H9 (cell line): ENCODE measurements around the gene NVL. TPM values are rescaled to one million over a fixed set of nuclear protein-coding genes. Genes with fewer than 3 reads are reported as not detected.

Source experiments
- DNase-seq: peaks from one replicate; pipeline ENCODE4 v3.0.0-alpha.2; 2017
- H2AFZ ChIP-seq: one replicate; pipeline ENCODE4 v1.6.1; 2013; ENCODE audit warnings: mild to moderate bottlenecking, low read length, control low read depth, moderate library complexity
- H2AK5ac ChIP-seq: 2 replicates; pipeline ENCODE4 v1.6.1; 2013; ENCODE audit warnings: low read length, control low read depth, mixed read lengths; ENCODE audit not compliant: insufficient read length
- H2BK120ac ChIP-seq: one replicate; pipeline ENCODE4 v1.6.1; 2013; ENCODE audit warnings: low read depth, mild to moderate bottlenecking, low read length, control low read depth, inconsistent platforms; ENCODE audit not compliant: poor library complexity, severe bottlenecking
- H2BK12ac ChIP-seq: 2 replicates; pipeline ENCODE4 v1.6.1; 2013; ENCODE audit warnings: low read length, control low read depth, mixed read lengths, low read depth; ENCODE audit not compliant: insufficient read length
- H2BK15ac ChIP-seq: 2 replicates; pipeline ENCODE4 v1.6.1; 2013; ENCODE audit warnings: low read depth, low read length, control low read depth
- H2BK20ac ChIP-seq: one replicate; pipeline ENCODE4 v1.6.1; 2013; ENCODE audit warnings: low read depth, mild to moderate bottlenecking, low read length, control low read depth, inconsistent platforms; ENCODE audit not compliant: poor library complexity, severe bottlenecking
- H2BK5ac ChIP-seq: 2 replicates; pipeline ENCODE4 v1.6.1; 2013; ENCODE audit warnings: low read length, control low read depth, mixed read lengths; ENCODE audit not compliant: insufficient read length
- H3K14ac ChIP-seq: 2 replicates; pipeline ENCODE4 v1.6.1; 2013; ENCODE audit warnings: low read length, control low read depth; ENCODE audit not compliant: insufficient read depth
- H3K18ac ChIP-seq: 2 replicates; pipeline ENCODE4 v1.6.1; 2013; ENCODE audit warnings: low read depth, mild to moderate bottlenecking, mixed read lengths, low read length, control low read depth; ENCODE audit not compliant: insufficient read length
- H3K23ac ChIP-seq: 2 replicates; pipeline ENCODE4 v1.6.1; 2013; ENCODE audit warnings: low read length, control low read depth, mixed read lengths, low read depth; ENCODE audit not compliant: insufficient read length
- H3K23me2 ChIP-seq: 2 replicates; pipeline ENCODE4 v1.6.1; 2013; ENCODE audit warnings: low read depth, mild to moderate bottlenecking, mixed read lengths, low read length, control low read depth; ENCODE audit not compliant: insufficient read length, poor library complexity, severe bottlenecking
- H3K27ac ChIP-seq: 2 replicates; pipeline ENCODE4 v1.5.1; 2013; ENCODE audit warnings: low read length, control low read depth, mixed read lengths, low read depth; ENCODE audit not compliant: insufficient read length
- H3K27me3 ChIP-seq: 2 replicates; pipeline ENCODE4 v1.6.1; 2013; ENCODE audit warnings: low read length, control low read depth, inconsistent platforms; ENCODE audit not compliant: insufficient read depth
- H3K4ac ChIP-seq: 2 replicates; pipeline ENCODE4 v1.6.1; 2013; ENCODE audit warnings: low read depth, mild to moderate bottlenecking, control low read depth, inconsistent platforms, low read length, moderate library complexity
- H3K4me1 ChIP-seq: 2 replicates; pipeline ENCODE4 v1.6.1; 2013; ENCODE audit warnings: low read length, control low read depth, inconsistent platforms; ENCODE audit not compliant: insufficient read depth
- H3K4me2 ChIP-seq: 2 replicates; pipeline ENCODE4 v1.6.1; 2013; ENCODE audit warnings: low read length, control low read depth, mixed read lengths; ENCODE audit not compliant: insufficient read length, insufficient read depth
- H3K56ac ChIP-seq: 2 replicates; pipeline ENCODE4 v1.6.1; 2013; ENCODE audit warnings: low read depth, mild to moderate bottlenecking, mixed read lengths, low read length, control low read depth; ENCODE audit not compliant: insufficient read length
- H3K79me1 ChIP-seq: 2 replicates; pipeline ENCODE4 v1.6.1; 2013; ENCODE audit warnings: low read depth, mild to moderate bottlenecking, moderate library complexity, low read length, control low read depth, inconsistent platforms; ENCODE audit not compliant: insufficient read depth, poor library complexity, severe bottlenecking
- H3K79me2 ChIP-seq: 2 replicates; pipeline ENCODE4 v1.6.1; 2013; ENCODE audit warnings: low read length, control low read depth, inconsistent platforms; ENCODE audit not compliant: insufficient read depth
- H3K9ac ChIP-seq: 2 replicates; pipeline ENCODE4 v1.6.1; 2013; ENCODE audit warnings: low read length, control low read depth, mixed read lengths; ENCODE audit not compliant: insufficient read length; ENCODE audit errors: extremely low read depth
- H3K9me3 ChIP-seq: one replicate; pipeline ENCODE4 v1.6.1; 2013; ENCODE audit warnings: low read depth, low read length, inconsistent platforms; ENCODE audit not compliant: control insufficient read depth
- H3T11ph ChIP-seq: one replicate; pipeline ENCODE4 v1.6.1; 2013; ENCODE audit warnings: mild to moderate bottlenecking, low read length, control low read depth, inconsistent platforms
- H4K20me1 ChIP-seq: one replicate; pipeline ENCODE4 v1.6.1; 2013; ENCODE audit not compliant: control insufficient read depth, insufficient read length, insufficient read depth
- H4K5ac ChIP-seq: 2 replicates; pipeline ENCODE4 v1.6.1; 2013; ENCODE audit warnings: low read depth, mild to moderate bottlenecking, mixed read lengths, low read length, control low read depth; ENCODE audit not compliant: insufficient read length
- H4K8ac ChIP-seq: replicated peaks from 2 replicates; pipeline ENCODE4 v1.6.1; 2013; ENCODE audit warnings: low read length, control low read depth, mixed read lengths, low read depth; ENCODE audit not compliant: insufficient read length
- H4K91ac ChIP-seq: 2 replicates; pipeline ENCODE4 v1.6.1; 2013; ENCODE audit warnings: low read depth, mild to moderate bottlenecking, moderate library complexity, mixed read lengths, low read length, control low read depth; ENCODE audit not compliant: insufficient read length
- H3K27ac Mint-ChIP-seq, 3 experiments: 2 replicates in 2 of 3; 3 replicates in 1 of 3; pipeline ENCODE4 v1.8.0; 2020 to 2021; ENCODE audit warnings: mixed read lengths in 3 of 3, mild to moderate bottlenecking in 1 of 3, moderate library complexity in 1 of 3
- H3K27me3 Mint-ChIP-seq: 2 replicates; pipeline ENCODE4 v1.8.0; 2021; ENCODE audit warnings: low read depth, mild to moderate bottlenecking, moderate library complexity, mixed read lengths
- H3K36me3 Mint-ChIP-seq, 3 experiments: 2 replicates in 2 of 3; 3 replicates in 1 of 3; pipeline ENCODE4 v1.8.0; 2020 to 2021; ENCODE audit warnings: low read depth in 3 of 3, mixed read lengths in 3 of 3; ENCODE audit not compliant: insufficient read depth in 1 of 3
- H3K4me1 Mint-ChIP-seq, 2 experiments: 2 replicates each; pipeline ENCODE4 v1.8.0; 2020; ENCODE audit warnings: mixed read lengths in 2 of 2
- H3K4me3 Mint-ChIP-seq, 2 experiments: 2 replicates in 1 of 2; 3 replicates in 1 of 2; pipeline ENCODE4 v1.8.0; 2020 to 2021; ENCODE audit warnings: mild to moderate bottlenecking in 2 of 2, mixed read lengths in 2 of 2, moderate library complexity in 1 of 2
- H3K9me3 Mint-ChIP-seq, 2 experiments: 2 replicates in 1 of 2; 3 replicates in 1 of 2; pipeline ENCODE4 v1.8.0; 2020; ENCODE audit warnings: mild to moderate bottlenecking in 2 of 2, mixed read lengths in 2 of 2, moderate library complexity in 1 of 2
- CTCF ChIP-seq: fragments of 200-600 bp; sonication (generic); conservative IDR thresholded peaks from 3 replicates; pipeline ENCODE4 v1.8.0; 2021; ENCODE audit warnings: antibody characterized with exemption, mild to moderate bottlenecking
- WGBS: extraction: QIAGEN DNeasy Blood & Tissue Kit; methylation state at CpG from one replicate; pipeline ENCODE4 v1.1.7; 2013; ENCODE audit warnings: missing lambda C conversion rate, low lambda C conversion rate, mixed read lengths; ENCODE audit not compliant: insufficient read length; ENCODE audit errors: extremely low coverage; 5-methylcytosine and 5-hydroxymethylcytosine counted together
- total RNA-seq: library from RNA; stranded (reverse); gene quantifications from 2 replicates; pipeline ENCODE4 v1.2.1, GENCODE V29; 2021

NVL gene
- total RNA-seq, 1 experiment from 2014 or later = 66.9 TPM

- Mint-ChIP-seq H3K27me3 (no peaks in the 10 kb centered on the region), H3K4me1 (peaks cover 24 to 29% of the 10 kb centered on the region in 2 experiments), H3K4me3 (peak overlapping the region; percentile 93 to 99), H3K9me3 (no peaks in the 10 kb centered on the region), H3K27ac (peak overlapping the region; percentile 100), H3K36me3 (peaks cover 3 to 17% (median 10%) of the 10 kb centered on the region in 3 experiments; a peak in 5 of 7 replicates)
- H2BK12ac ChIP-seq = no peak overlapping the region
- no peak overlapping the region for H2BK20ac ChIP-seq
- H2BK15ac ChIP-seq = no peak overlapping the region
- H3K23ac ChIP-seq = no peak overlapping the region
- no peak overlapping the region for H3K18ac ChIP-seq
- H3K14ac ChIP-seq = no peak overlapping the region
- no peak overlapping the region for H2AFZ ChIP-seq
- H3K56ac ChIP-seq = no peak overlapping the region
- peaks cover 11% of the 10 kb centered on the region for H3K79me1 ChIP-seq
- no peak overlapping the region for H2BK120ac ChIP-seq
- peak overlapping the region; percentile 89 for H3K9ac ChIP-seq
- no peaks in the 10 kb centered on the region for H4K20me1 ChIP-seq
- no peak overlapping the region for H2BK5ac ChIP-seq
- peak overlapping the region; percentile 96 for H3K4me2 ChIP-seq
- H3K4me1 ChIP-seq = no peaks in the 10 kb centered on the region
- H3K27me3 ChIP-seq = no peaks in the 10 kb centered on the region
- H2AK5ac ChIP-seq = no peak overlapping the region
- H3K4ac ChIP-seq = no peak overlapping the region
- H3K9me3 ChIP-seq = no peaks in the 10 kb centered on the region
- peaks cover 12% of the 10 kb centered on the region; the same call in 1 of the 2 replicates for H3K79me2 ChIP-seq
- DNase-seq = no peak
- H3T11ph ChIP-seq = no peak overlapping the region
- H3K23me2 ChIP-seq = peaks cover 9% of the 10 kb centered on the region
- no CpG with 5 or more reads among the region's 7 CpGs for WGBS
- no peak overlapping the region for H4K5ac ChIP-seq
- H3K27ac ChIP-seq = no peak overlapping the region
- TF ChIP-seq CTCF = no peak
- H4K91ac ChIP-seq = no peak overlapping the region
- no peak overlapping the region for H4K8ac ChIP-seq
Observed at GRCh38 chr1:224329484-224329841, 509 bp downstream of the NVL start.
